Neural cell (in vitro differentiated cells): ENCODE results near the gene PSMB1.

Experiments used
- CTCF ChIP-seq: fragments of 450-650 bp; IDR thresholded peaks from 2 replicates; pipeline ENCODE4 v1.5.1; 2014; ENCODE audit warnings: antibody characterized with exemption, mild to moderate bottlenecking, moderate library complexity; ENCODE audit not compliant: poor library complexity, severe bottlenecking
- EP300 ChIP-seq: fragments of 450-650 bp; conservative IDR thresholded peaks from 2 replicates; pipeline ENCODE4 v1.6.1; 2014; ENCODE audit warnings: antibody characterized with exemption, mild to moderate bottlenecking, moderate library complexity; ENCODE audit not compliant: poor library complexity, severe bottlenecking
- EZH2 ChIP-seq: fragments of 200-600, 300-800 bp; shearing (Covaris generic), sonication (generic); IDR thresholded peaks from 2 replicates; pipeline ENCODE4 v1.6.1; 2014; ENCODE audit warnings: antibody characterized with exemption, low read length, borderline replicate concordance, mild to moderate bottlenecking; ENCODE audit not compliant: insufficient read depth, poor library complexity, severe bottlenecking
- POLR2AphosphoS5 ChIP-seq: IDR thresholded peaks from 2 replicates; pipeline ENCODE4 v1.6.1; 2012
- RAD21 ChIP-seq: fragments of 450-650 bp; conservative IDR thresholded peaks from 2 replicates; pipeline ENCODE4 v1.6.1; 2014; ENCODE audit warnings: antibody characterized with exemption, mild to moderate bottlenecking, moderate library complexity
- REST ChIP-seq: IDR thresholded peaks from 2 replicates; pipeline ENCODE4 v1.6.1; 2012; ENCODE audit warnings: borderline replicate concordance
- SMC3 ChIP-seq: fragments of 450-650 bp; conservative IDR thresholded peaks from 2 replicates; pipeline ENCODE4 v1.6.1; 2014; ENCODE audit warnings: antibody characterized with exemption, mild to moderate bottlenecking, moderate library complexity; ENCODE audit not compliant: poor library complexity
- TAF1 ChIP-seq: IDR thresholded peaks from 2 replicates; pipeline ENCODE4 v1.6.1; 2012; ENCODE audit warnings: low read depth

GRCh38 chr6:170500955-170501590, 52.0 kb downstream of the PSMB1 start:
- no peak for TF ChIP-seq EZH2
- no peak for TF ChIP-seq POLR2AphosphoS5
- TF ChIP-seq CTCF: no peak
- TF ChIP-seq REST: no peak
- no peak for TF ChIP-seq RAD21
- no peak for TF ChIP-seq EP300
- TF ChIP-seq TAF1: no peak
- TF ChIP-seq SMC3: no peak
